ENCODE results near the gene CHST5. TPM values are rescaled to one million over a fixed set of nuclear protein-coding genes. Genes with fewer than 3 reads are reported as not detected.

CHST5 gene
- total and polyA plus RNA-seq, 9 of the 15 experiments (the other 6 are each of a cell fraction or from before 2014, with no cell fraction given) = 0.06 to 0.21 (median 0.14) TPM; not detected in 5

DNA sequence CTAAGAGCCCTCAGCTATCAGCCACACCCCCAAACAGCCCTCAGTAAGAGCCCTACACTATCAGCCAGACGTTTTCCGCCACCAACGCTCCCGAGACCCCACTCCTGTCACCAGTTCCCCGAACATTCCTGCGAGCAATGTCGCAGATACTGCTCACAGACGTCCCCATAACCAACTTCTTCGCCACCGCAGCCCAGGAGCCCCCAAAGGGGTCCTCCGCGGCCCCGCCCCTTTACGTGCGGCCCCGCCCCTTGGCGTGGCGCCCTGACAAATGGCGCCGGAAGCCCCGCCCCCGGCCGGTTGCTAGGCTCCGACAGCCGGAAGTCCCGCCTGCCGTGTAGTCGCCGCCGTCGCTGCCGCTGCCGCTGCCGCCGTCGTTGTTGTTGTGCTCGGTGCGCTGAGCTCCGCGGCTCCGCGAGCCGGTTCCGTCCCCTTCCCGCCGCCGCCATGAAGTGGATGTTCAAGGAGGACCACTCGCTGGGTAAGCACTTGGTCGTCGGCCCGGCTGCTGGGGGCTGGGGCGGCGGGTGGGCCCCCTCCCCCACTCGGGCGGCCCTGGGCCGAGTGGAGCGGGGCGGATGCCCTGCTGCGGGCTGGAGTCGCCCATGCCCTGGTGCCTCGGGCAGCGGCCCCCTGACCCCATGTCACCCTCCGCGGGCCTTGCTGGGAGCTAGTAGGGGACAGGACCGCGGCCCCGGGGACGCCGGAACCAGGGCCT is 30.3 kb upstream of the CHST5 start, which contains the start of gene GABARAPL2 (continued):
- TF ChIP-seq, protein P1, sequence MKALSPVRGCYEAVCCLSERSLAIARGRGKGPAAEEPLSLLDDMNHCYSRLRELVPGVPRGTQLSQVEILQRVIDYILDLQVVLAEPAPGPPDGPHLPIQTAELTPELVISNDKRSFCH (CRISPR knock-in tag; IDR thresholded peaks at IDR 0.05) = no peak
- TF ChIP-seq, protein P1 (tag; IDR thresholded peaks at IDR 0.05) = no peak
- TF ChIP-seq TSHZ1 (CRISPR knock-in tag; IDR thresholded peaks at IDR 0.05) (no peak), MEIS2 (IDR thresholded peaks at IDR 0.05; ENCODE audit: partially characterized antibody) (no peak), ILK (tag; IDR thresholded peaks at IDR 0.05; ENCODE audit: borderline replicate concordance, low read depth) (no peak), ZBTB33 (CRISPR knock-in tag; IDR thresholded peaks at IDR 0.05) (0 out of 2 replicates have a peak, but pooled peaks have one; percentile 20), KDM1A (IDR thresholded peaks at IDR 0.05) (no peak), XRCC4 (IDR thresholded peaks at IDR 0.05; ENCODE audit: extremely low read depth, insufficient read depth, insufficient read length) (no peak), KLF13 (tag; IDR thresholded peaks at IDR 0.05; ENCODE audit: borderline replicate concordance, low read depth) (peak; percentile 92; the same call in 1 of the 2 replicates), ZNF785 (CRISPR knock-in tag; IDR thresholded peaks at IDR 0.05) (no peak), HDAC2 (IDR thresholded peaks at IDR 0.05) (peak; percentile 58), ZBTB11 (CRISPR knock-in tag; IDR thresholded peaks at IDR 0.05) (peak in 1 of 3 experiments; percentile 60; a peak in 2 of 6 replicates), GABPA (tag; conservative IDR thresholded peaks at IDR 0.05; ENCODE audit: low read depth) (peak; percentile 97)
- TF ChIP-seq, protein P2, sequence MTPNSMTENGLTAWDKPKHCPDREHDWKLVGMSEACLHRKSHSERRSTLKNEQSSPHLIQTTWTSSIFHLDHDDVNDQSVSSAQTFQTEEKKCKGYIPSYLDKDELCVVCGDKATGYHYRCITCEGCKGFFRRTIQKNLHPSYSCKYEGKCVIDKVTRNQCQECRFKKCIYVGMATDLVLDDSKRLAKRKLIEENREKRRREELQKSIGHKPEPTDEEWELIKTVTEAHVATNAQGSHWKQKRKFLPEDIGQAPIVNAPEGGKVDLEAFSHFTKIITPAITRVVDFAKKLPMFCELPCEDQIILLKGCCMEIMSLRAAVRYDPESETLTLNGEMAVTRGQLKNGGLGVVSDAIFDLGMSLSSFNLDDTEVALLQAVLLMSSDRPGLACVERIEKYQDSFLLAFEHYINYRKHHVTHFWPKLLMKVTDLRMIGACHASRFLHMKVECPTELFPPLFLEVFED (CRISPR knock-in tag; conservative IDR thresholded peaks at IDR 0.05) = no peak

Data from K562 (cell line).